ENCODE measurements around the gene ZBP1. TPM values are rescaled to one million over a fixed set of nuclear protein-coding genes. Genes with fewer than 3 reads are reported as not detected.

Gene ZBP1
- total and polyA plus RNA-seq, 9 donors: 0.12 to 0.92 (median 0.24) TPM; not detected in 4

DNA sequence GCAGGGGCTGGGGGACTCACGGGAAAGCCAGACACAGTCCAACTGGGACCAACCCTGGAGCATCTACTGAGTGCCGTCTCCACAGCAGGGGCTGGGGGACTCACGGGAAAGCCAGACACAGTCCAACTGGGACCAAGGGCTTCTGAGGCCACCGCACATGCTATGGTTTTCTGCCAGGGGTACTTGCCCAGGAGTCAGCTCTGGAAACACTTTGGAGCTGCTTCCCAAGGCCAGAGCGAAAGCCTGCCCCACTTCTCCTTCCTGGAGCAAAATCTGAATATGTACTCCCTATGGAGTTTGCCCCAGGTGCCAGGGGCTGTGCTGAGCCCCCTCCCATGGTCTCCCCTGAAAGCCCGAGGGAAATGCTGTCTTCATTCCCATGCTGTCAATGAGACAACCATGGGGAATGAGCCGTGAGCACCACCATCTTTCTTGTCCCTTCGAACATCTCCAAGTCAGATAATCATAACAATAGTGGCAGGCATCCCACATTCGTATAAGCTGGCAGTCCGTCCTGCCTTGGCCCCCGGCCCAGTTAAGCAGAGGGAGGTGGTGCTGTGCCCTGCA, 40.8 kb downstream of the ZBP1 start:
- no peaks in the 10 kb centered on the region for H3K9me3 ChIP-seq
- no peak overlapping the region for H3K4me3 ChIP-seq
- H3K27ac ChIP-seq: no peak overlapping the region
- intact Hi-C loops (cut with DNase I): no loop called here
- TF ChIP-seq, protein P1, sequence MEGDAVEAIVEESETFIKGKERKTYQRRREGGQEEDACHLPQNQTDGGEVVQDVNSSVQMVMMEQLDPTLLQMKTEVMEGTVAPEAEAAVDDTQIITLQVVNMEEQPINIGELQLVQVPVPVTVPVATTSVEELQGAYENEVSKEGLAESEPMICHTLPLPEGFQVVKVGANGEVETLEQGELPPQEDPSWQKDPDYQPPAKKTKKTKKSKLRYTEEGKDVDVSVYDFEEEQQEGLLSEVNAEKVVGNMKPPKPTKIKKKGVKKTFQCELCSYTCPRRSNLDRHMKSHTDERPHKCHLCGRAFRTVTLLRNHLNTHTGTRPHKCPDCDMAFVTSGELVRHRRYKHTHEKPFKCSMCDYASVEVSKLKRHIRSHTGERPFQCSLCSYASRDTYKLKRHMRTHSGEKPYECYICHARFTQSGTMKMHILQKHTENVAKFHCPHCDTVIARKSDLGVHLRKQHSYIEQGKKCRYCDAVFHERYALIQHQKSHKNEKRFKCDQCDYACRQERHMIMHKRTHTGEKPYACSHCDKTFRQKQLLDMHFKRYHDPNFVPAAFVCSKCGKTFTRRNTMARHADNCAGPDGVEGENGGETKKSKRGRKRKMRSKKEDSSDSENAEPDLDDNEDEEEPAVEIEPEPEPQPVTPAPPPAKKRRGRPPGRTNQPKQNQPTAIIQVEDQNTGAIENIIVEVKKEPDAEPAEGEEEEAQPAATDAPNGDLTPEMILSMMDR (IDR thresholded peaks at IDR 0.05): no peak
- no peak for TF ChIP-seq POLR2A (IDR thresholded peaks at IDR 0.05)
- TF ChIP-seq EP300 (IDR thresholded peaks at IDR 0.05): no peak
- 40 to 50% (median 49%) methylated on average over 11 of the region's 11 CpGs for WGBS, 3 donors
- no peak for DNase-seq
- no peaks in the 10 kb centered on the region for H3K27me3 ChIP-seq
- no peaks in the 10 kb centered on the region for H3K36me3 ChIP-seq
- H3K4me1 ChIP-seq (ENCODE audit: insufficient read depth): peaks cover 9% of the 10 kb centered on the region

DNA sequence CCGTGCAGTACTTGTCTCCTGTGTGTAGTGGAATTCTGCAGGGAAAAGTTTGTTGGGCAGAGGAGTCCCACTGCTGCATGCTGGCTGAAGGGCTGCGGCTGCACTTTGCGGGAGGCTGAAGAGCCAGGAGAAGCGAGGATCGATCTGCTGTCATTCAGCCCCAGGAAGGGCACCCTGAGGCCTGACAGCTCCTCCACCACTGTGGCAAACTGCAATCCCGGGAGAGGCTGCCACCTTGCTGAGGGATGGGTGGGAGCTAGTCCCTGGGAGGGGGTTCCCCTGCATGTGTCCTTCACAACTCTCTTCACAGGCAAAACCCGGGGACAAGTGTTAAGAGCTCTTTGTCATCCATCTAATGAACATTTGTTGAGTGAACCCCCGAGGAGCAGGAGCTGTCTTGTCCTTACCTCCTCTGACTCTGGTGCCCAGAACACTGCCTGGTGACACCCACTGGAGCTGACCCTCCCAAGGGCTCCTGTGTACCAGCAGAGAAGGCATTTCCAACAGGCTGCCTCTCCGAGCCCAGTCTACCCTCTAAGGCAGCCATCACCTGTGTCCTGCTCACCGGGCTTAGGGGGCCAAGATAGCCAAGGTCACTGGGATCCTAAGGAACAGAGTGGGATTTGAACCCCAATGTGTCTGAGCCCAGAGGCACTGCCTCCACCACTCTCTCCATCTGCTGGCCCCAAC, 41.6 kb downstream of the ZBP1 start:
- Histone ChIP-seq H3K36me3 (no peaks in the 10 kb centered on the region), H3K9me3 (no peaks in the 10 kb centered on the region), H3K4me1 (ENCODE audit: insufficient read depth) (peaks cover 9% of the 10 kb centered on the region), H3K27me3 (no peaks in the 10 kb centered on the region), H3K4me3 (no peak overlapping the region), H3K27ac (no peak overlapping the region)
- WGBS, 3 donors: 79 to 81% (median 80%) methylated on average over 10 of the region's 10 CpGs
- intact Hi-C loops (cut with DNase I): no loop called here
- DNase-seq: no peak
- TF ChIP-seq EP300 (IDR thresholded peaks at IDR 0.05) (no peak), POLR2A (IDR thresholded peaks at IDR 0.05) (no peak)
- TF ChIP-seq, protein P1 (IDR thresholded peaks at IDR 0.05): no peak

DNA sequence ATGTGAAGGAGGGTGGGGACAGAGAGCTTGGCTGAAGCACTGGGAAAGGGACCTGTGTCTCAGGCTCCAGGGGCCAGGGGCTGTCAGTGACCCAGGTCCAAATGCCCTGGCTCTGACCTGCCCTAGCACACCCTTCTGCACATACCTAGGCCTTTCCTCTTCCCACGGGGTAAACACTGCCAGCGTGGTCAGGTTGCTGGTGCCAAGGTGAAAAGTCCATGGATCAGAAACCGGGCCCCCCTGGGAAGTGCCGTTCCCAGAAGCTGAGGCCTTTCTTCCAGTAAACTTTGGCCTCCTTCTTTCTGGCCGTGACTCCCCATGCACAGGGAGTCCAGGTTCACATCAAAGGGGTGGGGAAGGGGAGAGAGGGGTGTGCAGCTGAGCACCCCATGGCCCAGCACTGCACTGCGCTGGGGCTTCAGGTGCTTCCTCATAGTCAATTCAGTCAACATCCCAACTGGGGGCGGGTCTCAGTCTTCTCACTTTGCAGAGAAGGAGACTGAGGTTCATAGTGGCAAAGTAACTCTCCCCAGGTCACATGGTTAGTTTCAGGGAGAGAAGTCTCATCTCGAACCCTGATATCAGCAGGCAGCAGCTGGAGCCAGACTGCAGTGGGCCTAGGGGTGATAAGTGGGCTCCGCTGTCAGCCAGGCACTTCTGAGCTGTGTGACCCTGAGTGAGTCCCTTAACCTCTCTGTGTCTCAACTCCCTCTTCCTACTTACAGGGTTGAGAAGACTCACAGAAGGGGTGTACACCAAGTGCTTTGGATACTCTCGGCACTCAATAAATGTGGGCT, 42.3 kb downstream of the ZBP1 start:
- intact Hi-C loops (cut with DNase I): no loop called here
- H3K27ac ChIP-seq: no peak overlapping the region
- TF ChIP-seq, protein P1 (IDR thresholded peaks at IDR 0.05): no peak
- TF ChIP-seq EP300 (IDR thresholded peaks at IDR 0.05) (no peak), POLR2A (IDR thresholded peaks at IDR 0.05) (no peak)
- H3K27me3 ChIP-seq: no peaks in the 10 kb centered on the region
- DNase-seq: no peak
- no peaks in the 10 kb centered on the region for H3K9me3 ChIP-seq
- H3K4me1 ChIP-seq (ENCODE audit: insufficient read depth): peaks cover 3% of the 10 kb centered on the region
- no peak overlapping the region for H3K4me3 ChIP-seq
- WGBS, 3 donors: 60 to 70% (median 69%) methylated on average over 10 of the region's 10 CpGs
- no peaks in the 10 kb centered on the region for H3K36me3 ChIP-seq

DNA sequence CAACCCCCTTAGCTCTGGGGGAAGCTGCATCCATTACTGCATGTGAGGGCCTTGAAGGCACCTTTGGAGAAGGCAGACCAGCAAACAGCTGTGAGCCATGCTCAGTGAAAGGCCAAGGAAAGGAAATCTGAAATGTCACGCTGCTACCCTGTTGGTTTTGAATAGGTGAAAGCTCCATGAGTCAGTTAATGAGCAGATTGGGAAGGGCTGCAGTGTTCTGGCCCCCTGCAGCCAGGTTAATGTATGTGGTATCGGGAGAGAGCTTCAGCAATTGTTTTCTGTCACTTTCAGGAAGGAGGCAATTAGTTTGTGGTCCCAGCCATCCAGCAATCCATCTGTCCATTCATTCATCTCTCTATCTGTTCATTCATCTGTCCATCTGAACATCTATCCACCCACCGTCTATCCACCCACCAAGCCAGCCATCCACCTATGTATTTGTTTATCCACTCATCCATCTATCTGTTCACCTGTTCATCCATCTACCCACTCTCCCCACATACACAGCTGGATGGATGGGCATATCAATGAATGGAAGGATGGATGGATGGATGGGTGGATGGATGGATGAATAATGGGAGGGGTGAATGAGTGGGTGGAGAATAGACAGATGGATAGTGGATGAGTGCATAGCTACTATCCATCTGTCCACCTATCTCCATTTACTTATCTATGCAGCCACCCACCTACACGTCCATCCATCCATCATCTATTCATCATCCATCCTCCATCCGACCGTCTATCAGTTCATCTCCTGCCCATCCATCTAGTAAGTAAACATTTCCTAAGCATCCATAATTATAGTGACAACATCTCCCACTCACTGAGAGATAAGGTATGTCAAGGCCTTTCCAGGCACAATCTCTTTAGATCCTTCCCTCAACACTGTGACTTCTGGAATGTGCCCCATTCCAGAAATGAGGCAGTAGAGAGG, 43.3 kb downstream of the ZBP1 start:
- WGBS, 3 donors: 65 to 69% (median 67%) methylated on average over 6 of the region's 6 CpGs
- intact Hi-C loops (cut with DNase I): no loop called here

More for the DNA sequence above, 43.3 kb downstream of the ZBP1 start:
- Histone ChIP-seq H3K27ac (no peak overlapping the region), H3K4me1 (ENCODE audit: insufficient read depth) (peaks cover 2% of the 10 kb centered on the region), H3K4me3 (no peak overlapping the region), H3K36me3 (no peaks in the 10 kb centered on the region), H3K9me3 (no peaks in the 10 kb centered on the region), H3K27me3 (no peaks in the 10 kb centered on the region)
- DNase-seq: no peak
- TF ChIP-seq EP300 (IDR thresholded peaks at IDR 0.05) (no peak), POLR2A (IDR thresholded peaks at IDR 0.05) (no peak)
- TF ChIP-seq, protein P1 (IDR thresholded peaks at IDR 0.05): no peak
